Cardiac muscle cell (in vitro differentiated cells and primary cell): ENCODE measurements around the gene ZFPM1. TPM values are rescaled to one million over a fixed set of nuclear protein-coding genes. Genes with fewer than 3 reads are reported as not detected.

Experiments used
- DNase-seq, 2 donors: peaks; one replicate each; pipeline versions ENCODE4 v3.0.0 to v3.0.0-alpha.2; 2010 to 2017; ENCODE audit warnings: low read depth in 1 of 2, low spot score in 1 of 2
- H3K27ac ChIP-seq: fragments of 200-600 bp; sonication (generic); 2 replicates; pipeline ENCODE4 v1.5.1; 2016
- H3K27me3 ChIP-seq: fragments of 200-600 bp; sonication (generic); 2 replicates; pipeline ENCODE4 v1.6.0; 2016; ENCODE audit warnings: control low read depth
- H3K36me3 ChIP-seq: fragments of 200-600 bp; sonication (generic); 2 replicates; pipeline ENCODE4 v1.5.1; 2016; ENCODE audit warnings: control low read depth
- H3K4me1 ChIP-seq: fragments of 200-600 bp; sonication (generic); 2 replicates; pipeline ENCODE4 v1.8.1; 2017; ENCODE audit warnings: low read depth, mild to moderate bottlenecking, mixed run types
- H3K4me3 ChIP-seq: fragments of 200-600 bp; sonication (generic); 2 replicates; pipeline ENCODE4 v1.5.1; 2016; ENCODE audit warnings: mild to moderate bottlenecking
- H3K9me3 ChIP-seq: fragments of 200-600 bp; sonication (generic); 2 replicates; pipeline ENCODE4 v1.5.1; 2017; ENCODE audit warnings: low read depth, mild to moderate bottlenecking, control low read depth
- polyA plus RNA-seq: library from polyadenylated mRNA; unstranded; fragments of >200 nt; fragmentation: Nextera tagmentation; extraction: Ambion mirVana; gene quantifications from 2 replicates; pipeline ENCODE4 v1.2.1, GENCODE V29; 2016
- total RNA-seq: library from RNA; depleted of rRNA; stranded (reverse); fragments of >200 nt; gene quantifications from 2 replicates; pipeline ENCODE4 v1.2.3, GENCODE V29; 2016
- TF ChIP-seq, protein P1 (sequence below): IDR thresholded peaks from 2 replicates; pipeline ENCODE4 v1.5.1; 2012; ENCODE audit warnings: low read depth, mild to moderate bottlenecking, low read length

The ZFPM1 gene
- total and polyA plus RNA-seq, 2 experiments from 2014 or later: 7.6 to 9.4 TPM

DNA sequence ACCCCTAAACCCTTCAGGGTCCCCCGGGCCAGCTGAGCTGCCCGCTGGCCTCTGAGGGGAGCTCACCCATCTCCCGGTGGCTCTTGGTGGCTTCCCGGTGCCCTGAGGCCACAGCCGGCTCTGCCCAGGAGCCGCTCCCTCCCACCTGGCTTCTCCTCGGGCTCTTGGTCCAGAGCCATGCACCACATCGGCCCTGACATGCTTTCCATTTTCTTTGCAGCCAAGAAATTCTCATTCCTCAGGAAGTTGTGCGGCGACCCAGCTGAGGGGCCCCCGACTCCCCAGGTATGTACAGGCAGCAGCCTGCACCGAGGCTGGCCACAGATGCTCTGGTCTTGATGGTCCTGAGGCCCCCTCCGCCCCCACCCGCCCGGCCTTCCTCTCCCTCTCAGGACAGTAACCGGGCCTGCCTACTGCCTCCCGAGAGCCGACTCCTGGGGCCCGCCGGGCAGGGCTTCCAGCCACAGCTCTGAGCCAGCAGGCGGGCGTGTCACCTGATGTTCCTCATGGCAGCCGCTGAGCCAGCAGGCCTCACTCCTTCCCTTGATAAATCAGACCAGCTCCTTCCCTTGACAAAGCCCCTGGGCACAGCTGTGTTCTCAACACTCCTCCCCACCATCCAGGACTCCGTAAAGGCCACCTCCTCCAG lies 28.4 kb upstream of the ZFPM1 start:
- no peak for DNase-seq
- Histone ChIP-seq H3K27ac (no peak overlapping the region), H3K9me3 (no peaks in the 10 kb centered on the region), H3K36me3 (no peaks in the 10 kb centered on the region), H3K27me3 (no peaks in the 10 kb centered on the region), H3K4me3 (no peak overlapping the region), H3K4me1 (no peaks in the 10 kb centered on the region)
- TF ChIP-seq, protein P1, sequence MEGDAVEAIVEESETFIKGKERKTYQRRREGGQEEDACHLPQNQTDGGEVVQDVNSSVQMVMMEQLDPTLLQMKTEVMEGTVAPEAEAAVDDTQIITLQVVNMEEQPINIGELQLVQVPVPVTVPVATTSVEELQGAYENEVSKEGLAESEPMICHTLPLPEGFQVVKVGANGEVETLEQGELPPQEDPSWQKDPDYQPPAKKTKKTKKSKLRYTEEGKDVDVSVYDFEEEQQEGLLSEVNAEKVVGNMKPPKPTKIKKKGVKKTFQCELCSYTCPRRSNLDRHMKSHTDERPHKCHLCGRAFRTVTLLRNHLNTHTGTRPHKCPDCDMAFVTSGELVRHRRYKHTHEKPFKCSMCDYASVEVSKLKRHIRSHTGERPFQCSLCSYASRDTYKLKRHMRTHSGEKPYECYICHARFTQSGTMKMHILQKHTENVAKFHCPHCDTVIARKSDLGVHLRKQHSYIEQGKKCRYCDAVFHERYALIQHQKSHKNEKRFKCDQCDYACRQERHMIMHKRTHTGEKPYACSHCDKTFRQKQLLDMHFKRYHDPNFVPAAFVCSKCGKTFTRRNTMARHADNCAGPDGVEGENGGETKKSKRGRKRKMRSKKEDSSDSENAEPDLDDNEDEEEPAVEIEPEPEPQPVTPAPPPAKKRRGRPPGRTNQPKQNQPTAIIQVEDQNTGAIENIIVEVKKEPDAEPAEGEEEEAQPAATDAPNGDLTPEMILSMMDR: no peak

DNA sequence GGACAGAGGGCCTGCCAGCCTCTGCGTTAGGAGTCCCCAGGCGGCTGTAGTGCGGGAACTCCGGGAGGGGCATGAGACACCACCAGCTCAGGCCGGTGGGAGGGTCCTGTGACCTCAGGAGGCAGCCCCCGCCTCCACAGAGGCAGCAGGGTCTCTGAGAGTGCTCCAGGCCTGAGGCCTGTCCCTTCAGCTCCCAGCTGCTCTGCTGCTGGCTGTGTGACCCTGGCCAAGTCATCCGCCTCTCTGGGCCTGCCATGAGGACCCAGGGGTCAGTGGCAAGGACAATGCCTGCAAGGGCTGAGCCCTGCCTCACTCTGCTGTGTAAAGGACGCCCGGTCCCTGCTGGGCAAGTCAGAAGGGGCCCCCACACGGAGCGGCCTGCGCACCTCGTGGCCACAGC lies 27.1 kb upstream of the ZFPM1 start:
- TF ChIP-seq, protein P1: no peak
- DNase-seq: no peak
- no peak overlapping the region for H3K4me3 ChIP-seq

DNA sequence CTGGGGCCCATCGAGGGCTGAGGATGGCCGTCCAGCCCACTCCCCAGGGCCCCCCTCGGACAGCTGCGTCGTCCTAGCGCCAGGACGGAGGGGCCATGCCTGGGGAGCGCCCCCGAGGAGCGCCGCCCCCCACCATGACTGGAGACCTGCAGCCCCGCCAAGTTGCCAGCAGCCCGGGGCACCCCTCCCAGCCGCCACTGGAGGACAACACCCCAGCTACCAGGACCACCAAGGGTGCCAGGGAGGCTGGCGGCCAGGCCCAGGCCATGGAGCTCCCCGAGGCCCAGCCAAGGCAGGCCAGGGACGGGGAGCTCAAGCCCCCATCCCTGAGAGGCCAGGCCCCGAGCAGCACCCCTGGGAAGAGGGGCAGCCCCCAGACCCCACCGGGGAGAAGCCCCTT lies 25.7 kb upstream of the ZFPM1 start:
- DNase-seq: no peak
- Histone ChIP-seq H3K9me3 (no peaks in the 10 kb centered on the region), H3K4me3 (no peak overlapping the region), H3K27ac (no peak overlapping the region), H3K4me1 (no peaks in the 10 kb centered on the region), H3K36me3 (no peaks in the 10 kb centered on the region), H3K27me3 (peaks cover 15% of the 10 kb centered on the region)
- TF ChIP-seq, protein P1: no peak

More for the DNA sequence above, 27.1 kb upstream of the ZFPM1 start:
- Histone ChIP-seq H3K4me1 (no peaks in the 10 kb centered on the region), H3K36me3 (no peaks in the 10 kb centered on the region), H3K27ac (no peak overlapping the region), H3K27me3 (peaks cover 4% of the 10 kb centered on the region), H3K9me3 (no peaks in the 10 kb centered on the region)

DNA sequence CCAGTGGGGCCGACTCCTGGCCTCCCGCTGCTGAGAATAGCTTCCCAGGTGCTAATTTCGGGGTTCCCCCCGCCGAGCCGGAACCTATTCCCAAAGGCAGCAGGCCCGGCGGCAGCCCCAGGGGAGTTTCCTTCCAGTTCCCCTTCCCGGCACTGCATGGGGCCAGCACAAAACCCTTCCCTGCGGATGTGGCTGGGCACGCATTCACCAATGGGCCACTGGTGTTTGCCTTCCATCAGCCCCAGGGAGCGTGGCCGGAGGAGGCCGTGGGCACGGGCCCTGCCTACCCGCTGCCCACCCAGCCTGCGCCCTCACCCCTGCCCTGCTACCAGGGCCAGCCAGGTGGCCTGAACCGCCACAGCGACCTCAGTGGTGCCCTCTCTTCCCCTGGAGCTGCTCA lies 24.9 kb upstream of the ZFPM1 start:
- no peaks in the 10 kb centered on the region for H3K9me3 ChIP-seq
- H3K4me3 ChIP-seq: no peak overlapping the region
- peaks cover 16% of the 10 kb centered on the region for H3K27me3 ChIP-seq
- no peak for DNase-seq
- H3K27ac ChIP-seq: no peak overlapping the region
- TF ChIP-seq, protein P1: no peak
- no peaks in the 10 kb centered on the region for H3K4me1 ChIP-seq
- H3K36me3 ChIP-seq: no peaks in the 10 kb centered on the region

DNA sequence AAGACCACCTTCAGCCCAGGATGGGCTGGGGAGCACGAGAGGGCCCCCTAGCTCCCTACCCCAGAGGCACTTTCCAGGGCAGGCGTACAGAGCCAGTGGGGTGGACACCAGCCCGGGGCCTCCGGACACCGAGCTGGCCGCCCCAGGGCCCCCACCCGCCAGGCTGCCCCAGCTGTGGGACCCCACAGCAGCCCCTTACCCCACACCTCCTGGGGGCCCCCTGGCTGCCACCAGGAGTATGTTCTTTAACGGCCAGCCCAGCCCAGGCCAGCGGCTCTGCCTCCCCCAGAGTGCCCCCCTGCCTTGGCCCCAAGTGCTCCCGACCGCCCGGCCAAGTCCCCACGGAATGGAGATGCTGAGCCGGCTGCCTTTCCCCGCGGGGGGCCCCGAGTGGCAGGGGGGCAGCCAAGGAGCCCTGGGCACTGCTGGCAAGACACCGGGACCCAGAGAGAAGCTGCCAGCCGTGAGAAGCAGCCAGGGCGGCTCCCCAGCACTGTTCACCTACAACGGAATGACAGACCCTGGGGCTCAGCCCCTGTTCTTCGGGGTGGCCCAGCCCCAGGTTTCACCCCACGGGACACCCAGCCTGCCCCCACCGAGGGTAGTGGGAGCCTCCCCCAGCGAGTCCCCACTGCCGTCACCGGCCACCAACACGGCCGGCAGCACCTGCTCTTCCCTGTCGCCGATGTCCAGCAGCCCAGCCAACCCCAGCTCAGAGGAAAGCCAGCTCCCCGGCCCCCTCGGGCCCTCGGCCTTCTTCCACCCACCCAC lies 24.3 kb upstream of the ZFPM1 start:
- TF ChIP-seq, protein P1: no peak
- no peaks in the 10 kb centered on the region for H3K9me3 ChIP-seq
- no peak overlapping the region for H3K4me3 ChIP-seq
- no peak overlapping the region for H3K27ac ChIP-seq
- DNase-seq: no peak
- peaks cover 16% of the 10 kb centered on the region for H3K27me3 ChIP-seq
- H3K4me1 ChIP-seq: no peaks in the 10 kb centered on the region
- H3K36me3 ChIP-seq: no peaks in the 10 kb centered on the region
